ENCODE measurements around the gene TSPAN5. TPM values are rescaled to one million over a fixed set of nuclear protein-coding genes. Genes with fewer than 3 reads are reported as not detected.

The TSPAN5 gene
- total RNA-seq, 1 donor from 2014 or later = 25.0 TPM

DNA sequence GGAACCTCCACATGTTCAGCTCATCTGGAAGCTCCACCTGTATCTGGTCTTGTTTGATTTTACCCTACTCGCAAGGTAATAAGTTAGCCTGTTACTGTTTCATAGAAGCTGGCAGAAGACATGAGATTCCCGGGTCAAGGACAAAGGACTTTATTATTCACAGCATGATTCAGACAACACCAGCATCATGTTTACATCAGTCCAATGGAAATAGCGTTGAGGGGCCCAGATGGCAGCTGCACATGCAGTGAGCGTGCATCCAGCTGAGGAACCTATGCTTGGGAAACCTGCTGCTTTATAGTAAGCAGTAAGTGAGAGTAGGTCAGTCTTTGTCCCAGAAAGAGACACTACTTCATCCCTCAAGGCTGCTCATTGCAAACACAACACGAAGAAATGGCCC lies 19.8 kb downstream of the TSPAN5 start:
- no peak for TF ChIP-seq CTCF (conservative IDR thresholded peaks at IDR 0.05)
- peaks cover 6% of the 10 kb centered on the region for H3K4me1 Mint-ChIP-seq
- peaks cover 1% of the 10 kb centered on the region for H3K36me3 Mint-ChIP-seq (ENCODE audit: low read depth)
- H3K27ac Mint-ChIP-seq (ENCODE audit: unreplicated experiment) = no peak overlapping the region
- no peak for DNase-seq (ENCODE audit: low read depth, low spot score)
- H3K27me3 Mint-ChIP-seq (ENCODE audit: low read depth) = no peaks in the 10 kb centered on the region
- no peaks in the 10 kb centered on the region for H3K9me3 Mint-ChIP-seq
- no peak overlapping the region for H3K4me3 Mint-ChIP-seq

DNA sequence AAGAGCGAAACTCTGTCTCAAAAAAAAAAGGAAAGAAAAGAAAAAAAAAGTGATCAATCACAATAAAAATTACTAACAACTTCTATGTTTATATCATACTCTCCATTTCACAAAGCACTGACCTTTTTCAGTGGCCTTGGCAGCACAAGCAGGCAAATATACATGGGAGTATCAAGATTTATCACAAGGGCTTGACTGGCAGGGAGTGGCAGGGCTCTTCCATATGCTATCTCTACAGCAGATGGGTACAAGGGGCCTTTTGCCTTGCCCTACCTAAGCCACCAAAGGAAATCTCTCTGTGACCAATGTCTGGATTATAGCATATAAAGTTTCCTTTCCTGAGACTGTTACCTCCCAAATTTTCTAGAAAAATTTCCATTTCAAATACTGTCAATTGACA lies 24.4 kb downstream of the TSPAN5 start:
- Mint-ChIP-seq H3K36me3 (ENCODE audit: low read depth) (peaks cover 7% of the 10 kb centered on the region), H3K27ac (ENCODE audit: unreplicated experiment) (no peak overlapping the region)

DNA sequence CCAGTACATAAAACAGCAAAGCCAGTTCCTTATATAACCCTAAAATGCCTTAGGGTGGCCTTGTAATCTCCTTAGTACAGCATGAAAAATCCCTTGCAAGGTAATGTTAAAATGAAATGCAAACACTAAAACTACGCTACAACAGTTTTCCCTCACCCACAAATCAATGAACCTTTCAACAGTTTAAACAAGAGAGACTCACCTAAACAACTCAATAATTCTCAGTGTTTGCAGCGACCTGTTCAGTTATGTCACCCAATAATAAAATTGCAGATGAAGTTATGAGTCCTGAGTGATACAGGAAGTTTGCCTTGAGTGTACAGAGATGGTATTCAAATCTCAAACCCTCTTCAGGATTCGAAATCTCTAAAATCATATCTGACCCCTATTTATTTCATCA lies 25.3 kb downstream of the TSPAN5 start:
- no peak for TF ChIP-seq CTCF (conservative IDR thresholded peaks at IDR 0.05)
- Mint-ChIP-seq H3K36me3 (ENCODE audit: low read depth) (peaks cover 7% of the 10 kb centered on the region), H3K9me3 (peaks cover 3% of the 10 kb centered on the region), H3K4me3 (no peak overlapping the region), H3K27me3 (ENCODE audit: low read depth) (no peaks in the 10 kb centered on the region), H3K27ac (ENCODE audit: unreplicated experiment) (no peak overlapping the region), H3K4me1 (peaks cover 9% of the 10 kb centered on the region)
- DNase-seq (ENCODE audit: low read depth, low spot score) = no peak

More for the DNA sequence above, 24.4 kb downstream of the TSPAN5 start:
- peaks cover 11% of the 10 kb centered on the region for H3K4me1 Mint-ChIP-seq
- TF ChIP-seq CTCF (conservative IDR thresholded peaks at IDR 0.05) = no peak
- peaks cover 3% of the 10 kb centered on the region for H3K9me3 Mint-ChIP-seq
- H3K4me3 Mint-ChIP-seq = no peak overlapping the region
- DNase-seq (ENCODE audit: low read depth, low spot score) = no peak
- no peaks in the 10 kb centered on the region for H3K27me3 Mint-ChIP-seq (ENCODE audit: low read depth)

GRCh38 chr4:98632258-98632657 lies 26.2 kb downstream of the TSPAN5 start:
- TF ChIP-seq CTCF (conservative IDR thresholded peaks at IDR 0.05) = no peak
- Mint-ChIP-seq H3K4me3 (no peak overlapping the region), H3K9me3 (peaks cover 3% of the 10 kb centered on the region), H3K27ac (ENCODE audit: unreplicated experiment) (no peak overlapping the region), H3K27me3 (ENCODE audit: low read depth) (no peaks in the 10 kb centered on the region), H3K36me3 (ENCODE audit: low read depth) (peaks cover 7% of the 10 kb centered on the region), H3K4me1 (peaks cover 18% of the 10 kb centered on the region)
- DNase-seq (ENCODE audit: low read depth, low spot score) = no peak

DNA sequence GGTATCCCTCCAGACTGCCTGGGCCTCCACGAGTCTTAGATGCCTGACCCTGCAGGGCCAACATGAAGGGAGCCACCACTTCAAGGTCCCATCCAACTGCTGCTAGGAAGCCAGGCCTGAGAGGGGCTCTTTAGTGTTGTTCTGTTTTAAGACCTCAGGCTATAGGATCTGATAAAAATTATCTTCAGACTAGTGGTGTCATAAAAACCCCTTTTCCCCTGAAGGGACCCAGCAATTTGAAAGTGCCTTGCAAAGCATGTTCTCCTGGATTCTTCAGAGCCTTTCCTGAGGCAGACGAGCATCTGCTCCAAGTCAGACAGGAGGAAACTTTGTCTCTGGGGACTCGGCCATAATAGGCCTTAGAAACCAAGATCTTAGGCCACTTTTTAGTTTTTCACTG lies 26.9 kb downstream of the TSPAN5 start:
- Mint-ChIP-seq H3K4me1 (peaks cover 19% of the 10 kb centered on the region), H3K9me3 (peaks cover 3% of the 10 kb centered on the region)

More for the DNA sequence above, 26.9 kb downstream of the TSPAN5 start:
- Mint-ChIP-seq H3K4me3 (no peak overlapping the region), H3K27me3 (ENCODE audit: low read depth) (no peaks in the 10 kb centered on the region), H3K36me3 (ENCODE audit: low read depth) (peaks cover 7% of the 10 kb centered on the region), H3K27ac (ENCODE audit: unreplicated experiment) (no peak overlapping the region)
- no peak for DNase-seq (ENCODE audit: low read depth, low spot score)
- TF ChIP-seq CTCF (conservative IDR thresholded peaks at IDR 0.05) = no peak
